H1 (cell line): ENCODE data around the gene DIAPH2.

Experiments
- CEBPB ChIP-seq: IDR thresholded peaks from 2 replicates; pipeline ENCODE4 v1.6.1; 2012; ENCODE audit warnings: low read depth, low read length
- CREB1 ChIP-seq: IDR thresholded peaks from 2 replicates; pipeline ENCODE4 v1.6.1; 2012; ENCODE audit warnings: inconsistent platforms
- CTCF ChIP-seq, 3 experiments: IDR thresholded peaks; 1 replicate in 2 of 3; 2 replicates in 1 of 3; pipeline versions ENCODE4 v1.5.1 to v1.6.1; 2011; ENCODE audit warnings: low read length in 3 of 3, mild to moderate bottlenecking in 3 of 3, inconsistent platforms in 2 of 3, low read depth in 1 of 3, moderate library complexity in 1 of 3; ENCODE audit not compliant: insufficient read depth in 1 of 3; ENCODE audit errors: control extremely low read depth in 1 of 3
- EP300 ChIP-seq, 2 experiments: IDR thresholded peaks; 1 replicate in 1 of 2; 2 replicates in 1 of 2; pipeline ENCODE4 v1.6.1; 2011 to 2012; ENCODE audit warnings: low read depth in 2 of 2, low read length in 2 of 2, mild to moderate bottlenecking in 2 of 2, borderline replicate concordance in 1 of 2, inconsistent platforms in 1 of 2, moderate library complexity in 1 of 2
- EZH2 ChIP-seq: fragments of 200-600 bp; sonication (generic); IDR thresholded peaks from 2 replicates; pipeline ENCODE4 v1.7.1; 2012; ENCODE audit warnings: low read depth, mild to moderate bottlenecking, moderate library complexity, low read length, inconsistent platforms; ENCODE audit not compliant: severe bottlenecking
- GABPA ChIP-seq: IDR thresholded peaks from 2 replicates; pipeline ENCODE4 v1.6.1; 2011; ENCODE audit warnings: mild to moderate bottlenecking, low read length, moderate library complexity, borderline replicate concordance; ENCODE audit not compliant: insufficient read depth
- HDAC2 ChIP-seq, 2 experiments: fragments of 300-600 bp in 1 of 2; sonication (generic) in 1 of 2; IDR thresholded peaks; 2 replicates each; pipeline ENCODE4 v1.6.1; 2011 to 2012; ENCODE audit warnings: low read depth in 2 of 2, low read length in 2 of 2, mild to moderate bottlenecking in 2 of 2, moderate library complexity in 2 of 2, borderline replicate concordance in 1 of 2, inconsistent platforms in 1 of 2
- JUN ChIP-seq: IDR thresholded peaks from 2 replicates; pipeline ENCODE4 v1.6.1; 2011; ENCODE audit warnings: low read depth, mild to moderate bottlenecking, improper control_type of control experiment, low read length
- MAX ChIP-seq: IDR thresholded peaks from 2 replicates; pipeline ENCODE4 v1.6.1; 2012; ENCODE audit warnings: inconsistent platforms
- POLR2A ChIP-seq, 2 experiments: IDR thresholded peaks; 1 replicate in 1 of 2; 2 replicates in 1 of 2; pipeline ENCODE4 v1.6.1; 2011; ENCODE audit warnings: low read depth in 2 of 2, low read length in 2 of 2, mild to moderate bottlenecking in 2 of 2; ENCODE audit errors: control extremely low read depth in 1 of 2
- POU5F1 ChIP-seq: IDR thresholded peaks from 2 replicates; pipeline ENCODE4 v1.6.1; 2011; ENCODE audit warnings: low read depth, mild to moderate bottlenecking, low read length, moderate library complexity
- USF2 ChIP-seq: IDR thresholded peaks from 2 replicates; pipeline ENCODE4 v1.6.1; 2011; ENCODE audit warnings: low read length, improper control_type of control experiment
- ZNF274 ChIP-seq: IDR thresholded peaks from 2 replicates; pipeline ENCODE4 v1.7.0; 2012; ENCODE audit warnings: low read length, borderline replicate concordance; ENCODE audit errors: extremely low read depth

GRCh38 chrX:97314345-97314744 is 629.7 kb downstream of the DIAPH2 start:
- TF ChIP-seq CTCF (IDR thresholded peaks at IDR 0.05; ENCODE audit: control extremely low read depth in 1 of 3, insufficient read depth in 1 of 3, low read depth in 1 of 3, low read length in 3 of 3), result no peak
- TF ChIP-seq USF2, result no peak
- no peak for TF ChIP-seq ZNF274
- TF ChIP-seq GABPA, result no peak
- no peak for TF ChIP-seq CEBPB
- TF ChIP-seq POLR2A (IDR thresholded peaks at IDR 0.05; ENCODE audit: control extremely low read depth in 1 of 2, low read depth in 2 of 2, low read length in 2 of 2), result no peak
- TF ChIP-seq EZH2, result no peak
- no peak for TF ChIP-seq CREB1
- TF ChIP-seq POU5F1, result no peak
- no peak for TF ChIP-seq HDAC2 (IDR thresholded peaks at IDR 0.05; ENCODE audit: borderline replicate concordance in 1 of 2, low read depth in 2 of 2, low read length in 2 of 2)
- no peak for TF ChIP-seq JUN
- no peak for TF ChIP-seq EP300 (IDR thresholded peaks at IDR 0.05; ENCODE audit: borderline replicate concordance in 1 of 2, low read depth in 2 of 2, low read length in 2 of 2)
- TF ChIP-seq MAX, result no peak
